Smooth muscle cell of bladder (primary cell): ENCODE measurements around the gene CNTLN. TPM values are rescaled to one million over a fixed set of nuclear protein-coding genes. Genes with fewer than 3 reads are reported as not detected.

Experiments
- total RNA-seq: library from RNA; depleted of rRNA; stranded (reverse); fragments of >200 nt; gene quantifications from 2 replicates; pipeline ENCODE4 v1.2.3, GENCODE V29; 2014

The CNTLN gene
- 8.0 and 9.7 TPM in 2 replicates for total RNA-seq

GRCh38 chr9:17134396-17135294, at the start of gene CNTLN:
Gene CNTLN (plus strand): TSS chr9:17135040. CDS start chr9:17135066, 26 bp downstream.

